IPS DF 19.7 (cell line): ENCODE measurements around the gene SLC39A8.
"Not testable (repeated sequence)": the region's sequence is repeated elsewhere in the genome, so short reads cannot be mapped to it uniquely, and the experiment has no call there.

Source experiments
- DNase-seq: peaks from one replicate; pipeline ENCODE4 v3.0.0-alpha.2; 2013; ENCODE audit warnings: low read depth, low spot score

The SLC39A8 gene

GRCh38 chr4:102299354-102300107 lies 45.8 kb downstream of the SLC39A8 start:
- no peak for DNase-seq

GRCh38 chr4:102298716-102299115 lies 46.6 kb downstream of the SLC39A8 start:
- no peak for DNase-seq

- no peak for DNase-seq
Observed at GRCh38 chr4:102295153-102295862, 50.0 kb downstream of the SLC39A8 start.

- DNase-seq = no peak
Observed at GRCh38 chr4:102288497-102288896, 56.8 kb downstream of the SLC39A8 start.

GRCh38 chr4:102285831-102286230 lies 59.5 kb downstream of the SLC39A8 start:
- no peak for DNase-seq

- no peak for DNase-seq
Observed at GRCh38 chr4:102281171-102281839, 64.0 kb downstream of the SLC39A8 start.

GRCh38 chr4:102273317-102273716 lies 72.0 kb downstream of the SLC39A8 start:
- not testable (repeated sequence) for DNase-seq

GRCh38 chr4:102272318-102272717 lies 73.0 kb downstream of the SLC39A8 start:
- no peak for DNase-seq

GRCh38 chr4:102268355-102268754 lies 76.9 kb downstream of the SLC39A8 start:
- no peak for DNase-seq

GRCh38 chr4:102263024-102263787 lies 82.1 kb downstream of the SLC39A8 start:
- no peak for DNase-seq

- no peak for DNase-seq
Observed at GRCh38 chr4:102259702-102260101, 85.6 kb downstream of the SLC39A8 start.

GRCh38 chr4:102259081-102259480 lies 86.2 kb downstream of the SLC39A8 start:
- no peak for DNase-seq

- DNase-seq = no peak
Observed at GRCh38 chr4:102256321-102256720, 89.0 kb downstream of the SLC39A8 start.

GRCh38 chr4:102253860-102254259 lies 91.4 kb downstream of the SLC39A8 start:
- DNase-seq = no peak

- DNase-seq = no peak
Observed at GRCh38 chr4:102252171-102252570, 93.1 kb downstream of the SLC39A8 start.

- no peak for DNase-seq
Observed at GRCh38 chr4:102250341-102250740, 94.9 kb downstream of the SLC39A8 start.

GRCh38 chr4:102247041-102247440 lies 98.2 kb downstream of the SLC39A8 start:
- no peak for DNase-seq

GRCh38 chr4:102246416-102246815 lies 98.9 kb downstream of the SLC39A8 start:
- no peak for DNase-seq

GRCh38 chr4:102244878-102245535 lies 100.3 kb downstream of the SLC39A8 start:
- DNase-seq = no peak

GRCh38 chr4:102243296-102243695 lies 102.0 kb downstream of the SLC39A8 start:
- not testable (repeated sequence) for DNase-seq

GRCh38 chr4:102234243-102234838 lies 110.9 kb downstream of the SLC39A8 start:
- no peak for DNase-seq
